RWPE1 (cell line): Measurements from ENCODE around the gene UNC79.

ENCODE experiments used
- CTCF ChIA-PET: fragments of 350-600 bp; sonication (Branson Sonifier 250); formaldehyde crosslinking; extraction: SDS; loops from one replicate; lab custom pipeline; 2021; lab: Yijun Ruan, JAX
- POLR2A ChIA-PET: fragments of 400-600 bp; formaldehyde crosslinking; extraction: SDS; loops from one replicate; lab custom pipeline; 2020; ENCODE audit warnings: antibody characterized with exemption; ENCODE audit not compliant: low non-redundant PET; lab: Yijun Ruan, JAX
- DNase-seq: peaks from one replicate; pipeline ENCODE4 v3.0.0; 2012; ENCODE audit warnings: low spot score
- H3K27ac ChIP-seq: fragments of 450-650 bp; 2 replicates; pipeline ENCODE4 v1.5.1; 2017
- CTCF ChIP-seq: fragments of 450-650 bp; conservative IDR thresholded peaks from 2 replicates; pipeline ENCODE4 v1.5.1; 2017; ENCODE audit warnings: low read depth, mild to moderate bottlenecking

Gene UNC79

GRCh38 chr14:93725993-93726392 lies 295.3 kb downstream of the UNC79 start:
- CTCF ChIA-PET: interaction anchor here (0.8 kb wide), 1 partner anchor 440 kb away, joined by 3 read pairs; no protein-coding TSS in a partner anchor
- H3K27ac ChIP-seq: no peak overlapping the region
- POLR2A ChIA-PET: no interaction called here
- DNase-seq: no peak
- TF ChIP-seq CTCF: no peak

- CTCF ChIA-PET: no interaction called here
- POLR2A ChIA-PET: no interaction called here
- no peak overlapping the region for H3K27ac ChIP-seq
- no peak for TF ChIP-seq CTCF
- no peak for DNase-seq
Measured at GRCh38 chr14:93727039-93727740, 296.5 kb downstream of the UNC79 start.

- POLR2A ChIA-PET: interaction anchor here (0.5 kb wide), 1 partner anchor 11 kb away, joined by 3 read pairs; no protein-coding TSS in a partner anchor
- CTCF ChIA-PET: no interaction called here
- no peak for DNase-seq
- H3K27ac ChIP-seq: no peak overlapping the region
- TF ChIP-seq CTCF: no peak
Measured at GRCh38 chr14:93727917-93728650, 297.3 kb downstream of the UNC79 start.

- no peak for DNase-seq
- POLR2A ChIA-PET: no interaction called here
- H3K27ac ChIP-seq: no peak overlapping the region
- CTCF ChIA-PET: no interaction called here
- no peak for TF ChIP-seq CTCF
Measured at GRCh38 chr14:93728651-93729016, 297.9 kb downstream of the UNC79 start.

- DNase-seq: peak; percentile 42
- ChIA-PET CTCF (no interaction called here), POLR2A (no interaction called here)
Measured at GRCh38 chr14:93729993-93730392, 299.3 kb downstream of the UNC79 start.

GRCh38 chr14:93731753-93732152 lies 301.0 kb downstream of the UNC79 start:
- CTCF ChIA-PET: no interaction called here

More at GRCh38 chr14:93729993-93730392, 299.3 kb downstream of the UNC79 start:
- no peak for TF ChIP-seq CTCF
- H3K27ac ChIP-seq: no peak overlapping the region

More at GRCh38 chr14:93731753-93732152, 301.0 kb downstream of the UNC79 start:
- H3K27ac ChIP-seq: no peak overlapping the region
- DNase-seq: no peak
- POLR2A ChIA-PET: no interaction called here
- TF ChIP-seq CTCF: no peak
